MM.1S (cell line): ENCODE measurements around the gene MYO5C.

Source experiments
- CTCF ChIP-seq: fragments of 300-600 bp; sonication (generic); IDR thresholded peaks from 2 replicates; pipeline ENCODE4 v1.5.1; 2016; ENCODE audit warnings: antibody characterized with exemption, low read length, mixed read lengths
- EZH2 ChIP-seq: fragments of 300-600 bp; sonication (generic); optimal IDR thresholded peaks from 2 replicates; pipeline ENCODE3; 2017; ENCODE audit warnings: low read depth, mild to moderate bottlenecking, antibody characterized with exemption, low read length, mixed read lengths
- EZH2phosphoT487 ChIP-seq: fragments of 300-600 bp; sonication (generic); IDR thresholded peaks from 2 replicates; pipeline ENCODE4 v1.6.1; 2018; ENCODE audit warnings: antibody characterized with exemption, low read length

- TF ChIP-seq EZH2, result no peak
- TF ChIP-seq CTCF, result no peak
- no peak for TF ChIP-seq EZH2phosphoT487
These were observed 37.9 kb downstream of the MYO5C start for GRCh38 chr15:52257734-52258062.
